Mucosa of stomach (tissue), 1 donor: ENCODE data around the gene KPNA1.

Experiments used
- H3K27me3 ChIP-seq: one replicate; pipeline ENCODE4 v1.7.0; 2013; ENCODE audit warnings: mild to moderate bottlenecking, low read length; ENCODE audit not compliant: control insufficient read depth, insufficient read depth
- H3K36me3 ChIP-seq: one replicate; pipeline ENCODE4 v1.7.0; 2013; ENCODE audit warnings: low read length; ENCODE audit not compliant: control insufficient read depth, insufficient read depth
- H3K4me1 ChIP-seq: one replicate; pipeline ENCODE4 v1.7.0; 2013; ENCODE audit warnings: mild to moderate bottlenecking, low read length; ENCODE audit not compliant: control insufficient read depth, insufficient read depth
- H3K4me3 ChIP-seq: one replicate; pipeline ENCODE4 v1.7.0; 2013; ENCODE audit warnings: low read length
- H3K9ac ChIP-seq: one replicate; pipeline ENCODE4 v1.7.0; 2013; ENCODE audit warnings: mild to moderate bottlenecking, low read length, moderate library complexity
- H3K9me3 ChIP-seq: one replicate; pipeline ENCODE4 v1.7.0; 2013; ENCODE audit warnings: mild to moderate bottlenecking, low read length, moderate library complexity; ENCODE audit not compliant: control insufficient read depth
- donor health status: Pancreatic carcinoma.

The KPNA1 gene

GRCh38 chr3:122387709-122388108, 127.0 kb downstream of the KPNA1 start:
- Histone ChIP-seq H3K27me3 (no peaks in the 10 kb centered on the region), H3K9me3 (no peaks in the 10 kb centered on the region), H3K4me1 (peaks cover 13% of the 10 kb centered on the region), H3K9ac (no peak overlapping the region), H3K4me3 (no peak overlapping the region), H3K36me3 (no peaks in the 10 kb centered on the region)

GRCh38 chr3:122383771-122384697, 130.7 kb downstream of the KPNA1 start, which contains the start of gene FAM162A:
Gene FAM162A, plus strand, starts transcription at chr3:122384182. Its CDS starts 84 bp downstream, at chr3:122384266.
- peaks cover 19% of the 10 kb centered on the region for H3K4me1 ChIP-seq
- H3K27me3 ChIP-seq: no peaks in the 10 kb centered on the region
- no peaks in the 10 kb centered on the region for H3K36me3 ChIP-seq
- no peaks in the 10 kb centered on the region for H3K9me3 ChIP-seq
- peak within 1 kb of the TSS; percentile 84 for H3K9ac ChIP-seq
- H3K4me3 ChIP-seq: peak within 1 kb of the TSS; percentile 98

- Histone ChIP-seq H3K4me3 (peak within 1 kb of the TSS; percentile 98), H3K4me1 (peaks cover 19% of the 10 kb centered on the region), H3K9ac (peak within 1 kb of the TSS; percentile 84), H3K9me3 (no peaks in the 10 kb centered on the region), H3K36me3 (no peaks in the 10 kb centered on the region), H3K27me3 (no peaks in the 10 kb centered on the region)
Observed at GRCh38 chr3:122382888-122383666, 131.7 kb downstream of the KPNA1 start, which contains the start of gene MIX23. Gene MIX23, minus strand, starts transcription at chr3:122383231. Its CDS starts 7 bp downstream, at chr3:122383224.

GRCh38 chr3:122377975-122378374, 136.8 kb downstream of the KPNA1 start:
- no peaks in the 10 kb centered on the region for H3K9me3 ChIP-seq
- H3K4me1 ChIP-seq: peaks cover 8% of the 10 kb centered on the region
- no peaks in the 10 kb centered on the region for H3K27me3 ChIP-seq
- H3K9ac ChIP-seq: no peak overlapping the region
- H3K36me3 ChIP-seq: no peaks in the 10 kb centered on the region
- H3K4me3 ChIP-seq: no peak overlapping the region

- H3K36me3 ChIP-seq: no peaks in the 10 kb centered on the region
- no peaks in the 10 kb centered on the region for H3K4me1 ChIP-seq
- no peaks in the 10 kb centered on the region for H3K9me3 ChIP-seq
- H3K9ac ChIP-seq: no peak overlapping the region
- H3K4me3 ChIP-seq: no peak overlapping the region
- H3K27me3 ChIP-seq: no peaks in the 10 kb centered on the region
Observed at GRCh38 chr3:122374034-122374433, 140.7 kb downstream of the KPNA1 start.
